HS-27A (cell line): Measurements from ENCODE around the gene NSMF.

Experiments used
- DNase-seq: peaks from one replicate; pipeline ENCODE4 v3.0.0-alpha.2; 2012; ENCODE audit warnings: low read depth, missing footprints

Gene NSMF

DNA sequence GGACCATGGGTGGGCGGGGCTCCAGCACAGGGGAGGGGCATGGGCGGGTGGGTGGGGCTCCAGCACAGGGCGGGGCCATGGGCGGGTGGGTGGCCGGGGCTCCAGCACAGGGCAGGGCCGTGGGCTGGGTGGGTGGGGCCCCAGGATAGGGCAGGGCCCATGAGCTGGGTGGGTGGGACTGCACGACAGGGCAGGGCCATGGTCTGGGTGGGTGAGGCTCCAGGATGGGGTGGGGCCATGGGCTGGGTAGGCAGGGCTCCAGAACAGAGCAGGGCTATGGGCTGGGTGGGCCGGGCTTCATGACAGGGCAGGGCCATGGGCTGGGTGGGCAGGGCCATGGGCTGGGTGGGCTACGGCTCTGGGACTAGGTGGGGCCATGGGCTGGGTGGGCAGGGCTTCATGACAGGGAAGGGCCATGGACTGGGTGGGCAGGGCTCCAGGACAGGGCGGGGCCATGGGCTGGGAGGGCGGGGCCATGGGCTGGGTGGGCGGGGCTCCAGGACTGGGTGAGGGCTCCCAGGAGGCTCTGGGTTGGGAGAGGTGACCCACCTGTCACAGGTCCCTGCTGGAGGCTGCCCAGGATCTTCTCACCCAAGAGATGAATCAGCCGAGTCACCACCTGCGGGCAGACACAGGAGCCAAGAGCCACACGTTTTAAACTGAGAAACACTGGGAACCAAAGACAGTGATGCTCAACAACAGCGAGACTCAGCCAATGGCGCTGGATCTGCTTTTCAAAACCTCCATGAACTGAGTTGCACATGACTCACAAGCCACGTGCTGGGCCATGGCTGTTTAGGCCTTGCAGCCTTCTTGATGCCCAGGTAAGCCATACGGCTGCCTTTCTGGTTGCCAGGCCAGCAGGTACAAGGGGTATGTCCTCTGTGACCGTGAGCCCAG is 33.6 kb upstream of the NSMF start:
- no peak for DNase-seq

DNA sequence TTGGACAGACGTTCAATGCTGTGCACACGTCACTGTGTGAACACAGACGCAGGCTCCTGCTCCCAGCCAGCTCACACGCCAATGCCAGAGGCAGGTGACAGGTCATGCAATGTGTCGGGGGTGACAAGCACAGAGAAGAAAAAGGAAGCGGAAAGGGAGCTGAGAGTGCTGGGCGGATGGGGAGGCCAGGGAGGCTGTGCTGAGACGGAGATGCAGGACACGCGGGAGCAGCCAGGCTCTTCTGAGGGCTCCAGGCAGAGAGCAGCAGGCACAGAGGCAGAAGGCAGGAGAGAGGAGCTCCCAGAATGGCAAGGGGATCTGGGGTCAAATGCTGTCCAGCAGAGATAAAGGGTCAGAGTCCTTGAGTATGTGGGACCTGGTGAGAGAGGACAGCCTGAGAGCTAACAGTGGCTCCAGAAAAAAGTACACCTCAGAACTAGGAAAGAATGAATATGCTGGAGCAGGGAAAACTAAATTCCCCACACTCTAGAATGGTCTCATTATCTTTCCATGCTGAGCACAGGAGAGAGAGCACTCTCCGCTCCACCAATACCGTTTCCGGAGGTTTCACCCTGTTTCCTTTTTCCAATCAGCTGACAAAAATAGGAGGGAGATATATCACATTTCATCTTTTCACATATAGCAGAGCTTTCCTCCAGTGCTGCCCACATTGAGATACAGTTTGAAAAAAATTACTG is 32.8 kb upstream of the NSMF start:
- no peak for DNase-seq

DNA sequence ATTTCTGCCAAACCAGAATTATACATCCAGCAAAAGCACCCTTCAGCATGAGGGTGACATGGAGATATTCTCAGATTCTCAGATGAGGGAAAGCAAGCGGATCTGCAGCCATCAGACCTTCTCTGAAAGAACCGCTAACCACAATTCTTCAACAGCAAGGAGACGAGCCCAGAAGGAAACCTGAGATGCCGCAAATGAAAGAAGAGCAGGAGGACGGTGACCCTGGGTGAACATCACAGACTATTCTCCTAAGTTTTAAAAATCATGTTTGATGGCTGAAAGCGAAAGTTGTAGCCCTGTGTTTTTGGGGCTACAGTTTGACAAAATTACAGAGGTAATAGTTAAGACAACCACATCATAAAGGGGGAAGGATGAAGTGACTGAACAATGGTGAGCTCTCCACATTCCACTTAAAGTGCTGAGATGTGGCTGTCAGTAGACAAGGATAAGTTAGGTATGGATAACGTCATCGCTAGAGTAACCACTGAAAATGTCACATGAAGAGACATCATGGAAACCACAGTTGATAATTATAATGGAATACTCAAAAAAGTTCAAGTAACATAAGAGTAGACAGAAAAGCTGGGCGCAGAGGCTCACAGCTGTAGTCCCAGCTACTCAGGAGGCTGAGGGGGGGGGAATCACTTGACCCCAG is 31.5 kb upstream of the NSMF start:
- DNase-seq: no peak

DNA sequence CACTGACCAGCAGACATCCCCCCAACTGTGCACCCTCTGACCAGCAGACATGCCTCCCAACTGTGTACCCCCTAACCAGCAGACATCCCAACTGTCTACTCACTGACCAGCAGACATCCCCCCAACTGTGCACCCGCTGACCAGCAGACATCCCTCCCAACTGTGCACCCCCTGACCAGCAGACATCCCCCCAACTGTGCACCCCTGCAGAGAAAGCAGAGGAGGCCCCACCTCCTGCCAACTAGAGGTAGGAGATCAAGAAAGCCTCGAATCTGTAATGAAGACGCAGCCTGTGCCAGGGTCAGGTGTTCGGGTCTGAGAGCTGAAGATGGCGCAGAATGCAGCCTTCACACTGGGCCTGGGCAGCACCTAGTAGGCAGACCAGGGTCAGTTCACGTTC is 29.8 kb upstream of the NSMF start:
- DNase-seq: no peak

DNA sequence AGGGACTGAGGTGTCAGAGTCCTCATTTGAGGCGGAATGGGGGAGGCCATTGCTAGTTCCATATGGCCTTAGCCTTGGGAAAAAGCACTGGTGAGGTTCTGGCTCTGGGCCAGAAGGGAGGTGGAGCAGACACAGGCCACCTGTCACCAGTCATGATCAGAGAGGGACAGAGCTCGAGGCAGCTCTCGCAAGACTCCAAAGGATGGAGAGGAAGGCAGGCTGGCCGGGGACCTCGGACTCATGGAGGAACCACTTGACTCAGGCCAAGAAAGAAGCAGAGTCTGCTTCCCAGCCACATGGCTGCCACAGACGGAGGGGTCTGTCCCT is 29.2 kb upstream of the NSMF start:
- DNase-seq: no peak

DNA sequence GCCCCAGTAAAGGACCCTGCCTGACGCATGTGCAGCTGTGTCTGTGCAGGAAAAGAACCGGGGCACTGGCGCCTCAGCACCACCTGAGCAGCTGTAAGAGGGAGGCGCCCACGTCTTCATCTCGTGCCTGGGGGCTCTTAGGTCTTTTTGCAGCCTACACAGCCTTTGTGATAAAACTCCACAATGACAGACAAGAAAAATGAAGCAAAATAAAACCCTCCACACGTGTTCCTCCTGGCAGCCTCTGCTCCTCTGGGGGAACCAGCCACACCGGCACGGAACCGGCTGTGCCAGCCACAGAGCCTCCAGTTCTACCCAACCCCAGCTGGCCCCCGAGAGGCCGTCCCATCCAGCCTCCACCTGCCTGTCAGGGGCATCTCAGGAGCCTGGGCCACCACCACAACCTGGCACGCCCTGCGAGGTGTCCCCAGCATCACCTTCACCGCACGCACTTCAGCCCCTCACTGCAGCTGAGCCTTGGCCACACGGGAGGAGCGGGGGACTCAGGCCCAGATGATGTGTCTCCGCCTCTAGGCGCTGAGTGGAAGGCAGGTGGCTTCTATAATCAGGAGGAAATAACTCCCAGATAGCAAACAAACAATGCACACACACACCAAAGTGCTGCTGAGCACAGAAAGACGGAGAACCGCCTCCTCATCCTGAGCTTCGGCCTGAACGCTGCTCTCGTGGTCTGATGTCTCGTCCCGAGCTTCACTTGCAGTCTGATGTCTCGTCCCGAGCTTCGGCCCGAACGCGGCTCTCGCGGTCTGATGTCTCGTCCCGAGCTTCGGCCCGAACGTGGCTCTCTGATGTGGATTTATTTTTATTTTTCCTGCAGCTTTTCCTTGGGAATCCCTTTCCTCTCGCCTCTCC is 28.6 kb upstream of the NSMF start:
- DNase-seq: no peak

DNA sequence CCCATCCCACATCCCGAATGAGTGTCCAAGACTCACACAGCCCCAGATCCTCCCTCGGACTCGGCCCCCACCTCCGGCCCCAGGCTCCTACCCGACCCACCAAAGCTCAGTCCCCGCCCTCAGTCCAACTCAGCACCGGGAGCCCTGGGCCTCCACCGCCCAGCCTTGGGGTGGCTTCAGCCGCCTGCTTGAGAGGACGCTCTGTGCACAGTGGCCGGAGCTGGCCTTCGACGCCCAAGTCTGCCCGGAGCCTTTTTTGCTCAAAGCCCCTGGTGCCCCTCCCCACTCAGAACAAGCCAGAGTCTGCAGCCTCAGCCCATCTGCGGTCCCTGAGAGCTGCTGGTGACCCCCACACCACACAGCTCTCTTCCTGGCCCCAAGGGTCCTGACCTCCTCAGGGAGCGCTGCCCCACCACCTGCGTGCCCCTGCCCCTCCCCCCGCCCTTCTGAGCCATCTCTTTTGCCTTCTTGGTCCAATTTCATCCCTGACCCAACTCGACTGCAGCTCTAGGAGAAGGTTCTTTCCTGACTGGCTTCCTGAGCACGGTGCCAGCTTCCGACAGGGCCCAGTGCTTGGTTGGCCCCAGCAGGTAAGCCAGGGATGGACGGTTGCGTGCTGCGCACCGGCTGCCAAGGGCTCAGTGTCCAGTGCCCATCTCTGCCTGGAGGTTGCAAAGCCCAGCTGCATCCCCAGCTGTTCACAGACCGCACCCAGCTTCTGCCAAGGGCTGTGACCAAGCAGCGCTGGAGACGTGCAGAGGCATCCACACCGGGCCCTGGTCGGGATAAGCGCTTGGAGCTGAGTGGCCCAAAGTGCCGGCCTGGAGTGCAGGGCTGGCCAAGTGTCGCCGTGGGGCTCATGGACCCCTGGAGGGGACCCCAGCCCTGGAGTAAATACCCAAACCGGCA is 27.7 kb upstream of the NSMF start:
- DNase-seq: no peak

DNA sequence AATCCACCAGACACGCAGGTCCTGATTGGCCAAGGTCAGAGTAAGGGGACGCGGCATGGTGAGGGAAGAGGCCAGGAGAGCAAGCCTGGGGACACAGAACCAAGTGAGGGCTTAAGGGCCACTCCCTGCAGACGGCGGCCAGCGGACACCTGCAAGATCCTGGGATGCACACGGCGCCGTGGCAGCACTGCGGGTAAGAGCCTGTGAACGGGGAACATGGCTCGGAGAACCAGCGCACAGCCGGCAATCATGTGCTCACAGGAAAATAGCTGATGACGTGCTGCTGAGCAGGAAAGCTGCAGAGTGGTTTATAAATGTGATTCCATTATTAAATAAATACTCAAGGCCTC is 27.0 kb upstream of the NSMF start:
- no peak for DNase-seq

DNA sequence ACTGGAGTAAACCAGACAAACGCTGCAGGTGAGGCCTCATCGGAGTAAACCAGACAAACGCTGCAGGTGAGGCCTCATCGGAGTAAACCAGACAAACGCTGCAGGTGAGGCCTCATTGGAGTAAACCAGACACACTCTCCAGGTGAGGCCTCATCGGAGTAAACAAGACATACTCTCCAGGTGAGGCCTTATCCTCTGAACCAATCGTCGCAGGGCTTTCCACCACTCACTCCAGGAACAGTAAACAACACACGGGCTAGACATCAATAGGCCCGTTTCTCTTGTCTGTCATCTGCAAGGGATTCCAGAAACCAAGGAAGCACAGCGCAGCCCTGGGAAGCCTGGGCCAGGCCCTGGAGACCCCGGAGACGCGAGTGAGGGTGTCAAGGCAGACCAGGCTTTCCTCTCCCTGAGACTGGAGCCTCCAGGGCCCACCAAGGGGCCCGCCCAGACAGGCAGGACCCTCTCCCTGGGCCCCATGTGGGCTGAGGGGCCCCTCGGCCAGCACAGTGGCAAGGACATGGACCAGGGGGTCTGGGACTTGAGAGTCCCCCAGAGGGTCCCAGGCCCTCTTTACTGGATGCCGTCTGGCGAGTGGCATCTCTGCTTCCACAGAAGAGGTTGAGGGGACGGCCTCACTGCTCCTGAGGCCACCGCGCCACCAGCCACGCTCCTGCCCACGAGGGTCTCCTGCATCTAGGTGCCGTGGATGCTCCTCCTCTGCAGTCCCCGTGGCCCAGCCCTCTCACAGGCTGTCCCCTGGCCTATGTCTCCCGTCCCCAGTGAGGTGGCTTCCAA is 26.4 kb upstream of the NSMF start:
- no peak for DNase-seq

DNA sequence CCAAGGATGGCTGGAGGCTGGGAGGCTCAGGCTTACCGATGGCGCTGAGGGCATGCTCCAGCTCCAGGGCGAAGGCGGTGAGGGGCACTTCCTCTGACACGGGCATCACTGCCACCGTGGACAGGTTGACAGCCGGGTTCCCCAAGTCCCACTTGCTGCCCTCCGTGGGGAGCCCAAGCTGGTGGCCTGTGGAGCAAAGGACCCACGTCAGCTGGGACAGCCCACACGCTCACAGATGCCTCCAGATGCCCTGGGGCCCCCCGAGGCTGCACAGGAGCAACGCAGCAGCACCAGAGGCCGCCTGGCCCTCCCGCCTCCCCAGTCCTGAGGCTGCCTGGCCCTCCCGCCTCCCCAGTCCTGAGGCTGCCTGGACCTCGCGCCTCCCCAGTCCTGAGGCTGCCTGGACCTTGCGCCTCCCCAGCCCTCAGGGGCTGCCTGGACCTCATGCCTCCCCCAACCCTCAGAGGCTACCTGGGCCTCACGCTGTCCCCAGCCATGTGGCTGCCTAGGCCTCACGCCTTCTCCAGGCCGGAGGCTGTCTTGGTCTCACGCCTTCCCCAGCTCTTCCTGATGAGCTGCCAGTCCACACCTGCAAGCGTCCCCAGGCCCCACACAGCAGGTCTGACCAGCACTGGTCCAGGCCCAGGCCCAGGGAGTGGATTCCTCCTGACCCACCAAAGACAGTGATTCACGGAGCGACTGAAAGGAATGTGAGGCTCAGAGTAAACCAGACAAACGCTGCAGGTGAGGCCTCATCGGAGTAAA is 25.6 kb upstream of the NSMF start:
- no peak for DNase-seq

DNA sequence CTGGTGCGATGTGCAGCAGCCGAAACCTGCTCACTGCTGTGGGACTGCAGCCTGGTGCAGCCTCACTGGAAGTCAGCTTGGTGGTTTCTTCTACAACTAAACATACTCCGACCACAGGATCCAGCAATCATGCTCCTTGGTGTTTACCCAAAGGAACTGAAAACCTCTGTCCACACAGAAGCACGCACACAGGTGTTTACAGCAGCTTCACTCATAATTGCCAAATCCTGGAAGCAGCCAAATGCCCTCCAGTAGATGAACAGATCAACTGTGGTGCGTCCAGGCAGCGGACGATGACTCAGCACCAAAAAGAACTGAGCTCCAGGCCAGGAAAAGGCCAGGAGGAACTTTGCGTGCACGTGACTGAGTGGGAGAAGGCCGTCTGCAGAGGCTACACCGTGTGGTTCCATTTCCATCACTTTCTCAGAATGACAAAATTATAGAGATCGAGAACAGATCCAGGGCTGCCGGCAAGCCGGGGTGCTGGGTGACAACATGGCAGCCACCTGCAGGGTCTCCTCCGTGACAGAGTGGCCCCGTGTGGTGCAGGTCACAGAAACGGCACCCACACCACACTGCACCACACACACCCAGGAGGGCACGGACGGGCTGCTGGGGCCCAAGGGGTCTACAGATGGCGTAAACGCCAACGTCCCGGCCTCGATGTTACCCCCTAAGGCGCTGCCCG is 23.1 kb upstream of the NSMF start:
- DNase-seq: no peak

DNA sequence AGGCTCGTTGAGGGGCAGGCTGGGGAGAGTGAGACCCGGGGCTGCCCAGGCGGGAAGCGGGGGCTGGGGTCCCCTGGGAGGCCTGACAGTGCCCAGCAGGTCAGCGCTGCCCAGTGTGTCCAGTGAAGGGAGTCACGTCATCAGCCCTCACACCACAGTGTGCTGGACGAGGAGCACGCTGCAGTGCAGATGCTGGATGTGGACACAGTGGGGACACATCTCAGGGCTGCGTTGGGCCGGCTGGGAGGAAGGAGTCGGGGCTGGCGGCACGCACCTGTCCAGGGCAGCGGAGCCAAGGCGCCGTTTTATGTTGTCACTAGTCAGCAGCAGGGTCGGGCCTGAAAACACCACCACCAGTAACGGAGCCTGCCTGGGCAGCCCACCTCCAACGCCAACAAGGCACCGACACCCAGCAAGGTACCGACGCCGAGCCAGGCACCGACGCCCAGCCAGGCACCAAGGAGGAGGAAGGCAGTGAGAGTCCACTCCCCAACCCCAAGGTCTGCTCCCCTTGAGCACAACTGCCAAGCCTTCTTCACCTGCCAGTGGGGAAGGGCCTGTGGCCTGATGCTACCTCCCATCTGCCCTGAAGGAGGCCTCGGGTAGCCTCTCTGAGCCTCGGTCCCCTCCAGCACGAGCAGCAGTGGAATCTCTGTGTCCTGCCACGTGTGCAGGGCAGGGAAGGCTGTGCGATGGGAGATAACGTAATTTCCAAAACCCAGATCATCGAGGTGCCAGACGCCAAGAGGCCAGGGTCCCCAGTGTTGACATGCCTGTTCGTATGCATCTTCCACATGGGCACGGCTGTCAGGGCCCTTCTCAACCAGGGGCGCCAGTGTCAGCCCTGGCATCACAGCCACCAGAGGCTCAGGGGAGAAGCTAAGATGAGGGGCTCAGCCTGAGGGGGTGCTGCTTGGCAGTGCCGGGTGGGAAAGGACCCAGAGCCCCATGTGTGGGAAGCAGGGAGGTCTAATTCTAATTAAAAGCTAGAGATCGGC is 21.9 kb upstream of the NSMF start:
- DNase-seq: no peak

DNA sequence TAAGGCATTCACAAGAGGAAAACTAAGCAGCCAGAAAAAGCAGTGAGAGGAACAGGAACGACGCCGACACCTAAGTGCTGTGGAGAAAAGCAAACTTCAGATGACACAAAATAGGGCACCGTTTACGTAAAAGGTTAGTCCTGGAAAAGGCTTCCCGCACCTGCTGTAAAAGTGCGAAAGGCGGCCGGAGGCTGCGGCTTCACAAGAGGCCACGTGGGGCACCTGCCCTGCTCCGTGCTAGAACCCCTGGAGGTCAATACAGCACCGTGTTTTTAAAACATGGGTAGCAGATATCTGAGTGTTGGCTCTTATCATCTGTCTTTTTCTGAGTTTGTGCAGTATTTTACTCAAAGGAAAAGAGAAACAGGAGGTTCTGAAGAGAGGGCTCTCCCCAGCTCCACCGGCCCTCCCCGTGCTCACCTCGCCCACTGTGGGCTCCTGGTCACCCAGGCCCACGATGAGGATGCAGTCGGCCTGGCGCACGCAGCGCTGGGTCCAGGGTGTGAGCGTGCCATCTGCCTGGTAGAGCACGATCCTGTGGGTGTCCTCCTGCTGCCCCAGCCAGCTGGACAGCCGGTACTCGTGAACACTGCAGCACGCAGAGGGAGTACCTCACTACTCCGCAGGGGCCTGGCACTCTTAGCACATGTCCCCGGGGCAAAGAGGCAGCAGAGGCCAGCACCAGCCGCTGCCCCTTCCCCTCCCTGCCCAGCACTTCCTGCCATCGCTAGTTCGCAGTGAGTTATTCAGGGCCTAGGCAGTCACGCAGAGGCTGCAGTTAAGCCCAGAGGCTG is 21.0 kb upstream of the NSMF start:
- DNase-seq: no peak

DNA sequence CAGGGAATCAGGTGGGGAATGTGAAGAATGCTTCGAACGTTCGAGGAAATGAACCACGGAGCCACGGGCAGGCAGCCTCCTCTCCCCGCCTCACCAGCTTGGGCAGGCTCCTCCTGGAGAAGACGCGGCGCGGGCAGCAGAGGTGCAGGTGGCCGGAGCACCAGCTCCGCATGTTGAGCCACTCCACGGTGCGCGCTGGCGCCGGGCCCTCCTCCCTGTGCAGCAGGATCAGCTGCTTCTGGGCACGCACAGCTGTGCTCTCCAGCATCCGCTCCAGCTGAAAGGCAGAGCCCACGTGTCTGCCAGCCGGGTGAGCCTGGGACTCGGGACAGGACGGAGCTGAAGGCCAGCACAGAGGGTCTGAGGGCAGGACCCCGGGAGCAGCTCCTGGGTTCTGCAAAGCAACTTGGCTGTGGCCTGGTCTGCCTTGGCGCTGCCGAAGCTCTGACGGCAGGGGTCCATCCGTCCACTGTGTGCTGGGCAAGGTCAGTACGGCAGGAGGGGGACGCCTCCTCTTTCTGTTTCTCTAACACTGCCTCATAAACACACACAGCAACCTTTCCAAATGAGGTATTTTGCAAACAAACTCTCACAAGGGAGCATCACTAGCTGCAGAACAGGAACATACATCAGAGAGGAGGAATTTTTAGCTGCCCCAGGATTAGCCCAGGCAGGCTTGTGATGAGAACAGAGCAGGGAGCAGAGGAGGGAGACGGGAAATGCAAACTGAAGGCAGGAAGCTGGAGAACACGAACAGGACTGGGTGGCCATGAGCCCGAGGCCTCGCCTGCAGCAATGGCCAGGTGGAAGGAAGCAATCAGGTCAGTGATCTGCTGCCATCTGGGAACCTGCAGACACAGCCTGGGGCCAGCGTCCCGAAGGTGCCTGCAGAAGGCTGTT is 20.1 kb upstream of the NSMF start:
- DNase-seq: no peak

DNA sequence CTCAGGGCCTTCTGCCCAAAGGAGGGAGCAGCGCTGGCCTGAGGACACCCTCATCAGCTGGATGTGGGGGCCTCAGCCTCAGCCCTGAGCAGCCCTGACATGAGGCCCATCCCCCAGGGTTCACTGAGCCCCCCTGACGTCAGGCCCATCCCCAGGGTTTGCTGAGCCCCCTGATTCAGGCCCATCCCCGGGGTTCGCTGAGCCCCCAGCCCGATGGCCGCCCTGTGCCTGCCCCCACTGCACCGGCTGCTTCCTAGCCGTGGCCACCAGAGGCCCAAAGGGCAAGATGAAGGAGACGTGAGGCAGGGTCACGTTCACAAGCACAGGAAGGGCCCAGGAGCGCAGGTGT is 19.5 kb upstream of the NSMF start:
- DNase-seq: no peak
